ENCODE results near the gene GSTK1.

GSTK1 gene

GRCh38 chr7:143248761-143249354 is 14.4 kb upstream of the GSTK1 start:
- Histone ChIP-seq H3K4me1 (ENCODE audit: control insufficient read depth, insufficient read depth, low read length) (no peaks in the 10 kb centered on the region), H3K36me3 (ENCODE audit: control insufficient read depth in 2 of 2, insufficient read depth in 1 of 2, low read length in 2 of 2) (no peaks in the 10 kb centered on the region), H3K27ac (ENCODE audit: extremely low read depth, low read depth, low read length) (no peak overlapping the region), H3K4me3 (ENCODE audit: low read depth, low read length) (no peak overlapping the region), H3K9me3 (ENCODE audit: control insufficient read depth, insufficient read depth, low read depth, low read length) (no peaks in the 10 kb centered on the region)
- ChIA-PET CTCF (interaction anchor here (2.1 kb wide), 2 partner anchors 8 to 34 kb away, joined by 11 to 12 read pairs; no protein-coding TSS in a partner anchor), POLR2A (interaction anchor here (0.9 kb wide), 1 partner anchor 14 kb away, joined by 3 read pairs; the partner anchor contains the start of gene GSTK1)
- TF ChIP-seq ZSCAN30 (tag by site-specific recombination; IDR thresholded peaks at IDR 0.05) (no peak), ZIC2 (tag by site-specific recombination; IDR thresholded peaks at IDR 0.05) (no peak), ZNF239 (tag by site-specific recombination; IDR thresholded peaks at IDR 0.05) (no peak), MEIS1 (CRISPR knock-in tag; IDR thresholded peaks at IDR 0.05; ENCODE audit: borderline replicate concordance) (no peak), ZNF544 (tag by site-specific recombination; IDR thresholded peaks at IDR 0.05) (no peak), ZNF692 (tag by site-specific recombination; IDR thresholded peaks at IDR 0.05) (no peak), ZNF324 (tag by site-specific recombination; IDR thresholded peaks at IDR 0.05) (no peak), ZSCAN16 (tag by site-specific recombination; IDR thresholded peaks at IDR 0.05) (no peak), ZNF221 (tag by site-specific recombination; IDR thresholded peaks at IDR 0.05; ENCODE audit: borderline replicate concordance) (no peak), ZNF133 (tag by site-specific recombination; IDR thresholded peaks at IDR 0.05) (no peak)

GRCh38 chr7:143250199-143250598 is 13.0 kb upstream of the GSTK1 start:
- no peak overlapping the region for H3K4me3 ChIP-seq (ENCODE audit: low read depth, low read length)
- CTCF ChIA-PET, result interaction anchor here (1.2 to 2.1 kb wide), 4 partner anchors 9 to 124 kb away, joined by 4 to 12 read pairs (median 9); no protein-coding TSS in a partner anchor

GRCh38 chr7:143250822-143251221 is 12.4 kb upstream of the GSTK1 start:
- CTCF ChIA-PET, result interaction anchor here (1.2 to 1.3 kb wide), 2 partner anchors 10 to 123 kb away, joined by 4 to 7 read pairs; no protein-coding TSS in a partner anchor
- no peaks in the 10 kb centered on the region for H3K4me1 ChIP-seq (ENCODE audit: control insufficient read depth, insufficient read depth, low read length)
- H3K4me3 ChIP-seq (ENCODE audit: low read depth, low read length), result no peak overlapping the region
- POLR2A ChIA-PET, result no interaction called here
- no peaks in the 10 kb centered on the region for H3K36me3 ChIP-seq (ENCODE audit: control insufficient read depth in 2 of 2, insufficient read depth in 1 of 2, low read length in 2 of 2)
- no peaks in the 10 kb centered on the region for H3K9me3 ChIP-seq (ENCODE audit: control insufficient read depth, insufficient read depth, low read depth, low read length)
- H3K27ac ChIP-seq (ENCODE audit: extremely low read depth, low read depth, low read length), result no peak overlapping the region
- TF ChIP-seq ZNF514 (tag by site-specific recombination; IDR thresholded peaks at IDR 0.05), result no peak
- no peak for TF ChIP-seq KLF10 (tag by site-specific recombination; IDR thresholded peaks at IDR 0.05)
- TF ChIP-seq ZNF302 (tag by site-specific recombination; IDR thresholded peaks at IDR 0.05; ENCODE audit: low read depth), result no peak
- no peak for TF ChIP-seq ZBTB49 (tag by site-specific recombination; IDR thresholded peaks at IDR 0.05; ENCODE audit: low read depth)
- no peak for TF ChIP-seq SETDB1 (IDR thresholded peaks at IDR 0.05; ENCODE audit: insufficient read length, low read length)
- TF ChIP-seq KLF17 (tag by site-specific recombination; IDR thresholded peaks at IDR 0.05), result no peak
- no peak for TF ChIP-seq ZNF76 (tag by site-specific recombination; IDR thresholded peaks at IDR 0.05; ENCODE audit: borderline replicate concordance, low read depth)
- no peak for TF ChIP-seq ZNF292 (tag by site-specific recombination; IDR thresholded peaks at IDR 0.05; ENCODE audit: borderline replicate concordance, low read depth)
- TF ChIP-seq ZNF677 (tag by site-specific recombination; IDR thresholded peaks at IDR 0.05), result no peak
- TF ChIP-seq ZSCAN5A (tag by site-specific recombination; IDR thresholded peaks at IDR 0.05), result no peak
- no peak for TF ChIP-seq ZNF362 (tag by site-specific recombination; IDR thresholded peaks at IDR 0.05)
- no peak for TF ChIP-seq ZNF266 (tag by site-specific recombination; IDR thresholded peaks at IDR 0.05; ENCODE audit: low read depth)
- no peak for TF ChIP-seq ZNF610 (tag by site-specific recombination; IDR thresholded peaks at IDR 0.05; ENCODE audit: borderline replicate concordance)

More at GRCh38 chr7:143250199-143250598, 13.0 kb upstream of the GSTK1 start:
- no peaks in the 10 kb centered on the region for H3K4me1 ChIP-seq (ENCODE audit: control insufficient read depth, insufficient read depth, low read length)
- POLR2A ChIA-PET, result no interaction called here
- no peaks in the 10 kb centered on the region for H3K9me3 ChIP-seq (ENCODE audit: control insufficient read depth, insufficient read depth, low read depth, low read length)
- TF ChIP-seq PRDM1 (tag by site-specific recombination; IDR thresholded peaks at IDR 0.05) (peak; percentile 35; the same call in 1 of the 2 replicates), KLF7 (tag by site-specific recombination; IDR thresholded peaks at IDR 0.05; ENCODE audit: borderline replicate concordance) (no peak)
- no peaks in the 10 kb centered on the region for H3K36me3 ChIP-seq (ENCODE audit: control insufficient read depth in 2 of 2, insufficient read depth in 1 of 2, low read length in 2 of 2)
- H3K27ac ChIP-seq (ENCODE audit: extremely low read depth, low read depth, low read length), result no peak overlapping the region

Data from HEK293 (cell line).